Stomach (tissue), 4 donors: ENCODE results near the gene GAGE12J.
"Not testable (repeated sequence)": the region's sequence is repeated elsewhere in the genome, so short reads cannot be mapped to it uniquely, and the experiment has no call there.

ENCODE experiments used
- EP300 ChIP-seq: sonication (generic); formaldehyde crosslinking; IDR thresholded peaks from one replicate; pipeline ENCODE4 v1.6.1; 2017; ENCODE audit warnings: antibody characterized with exemption
- POLR2A ChIP-seq, 4 donors: fragments of 450-650 bp; IDR thresholded peaks; one replicate each; pipeline ENCODE4 v1.6.1; 2016; ENCODE audit warnings: antibody characterized with exemption in 4 of 4, control low read depth in 2 of 4, mild to moderate bottlenecking in 1 of 4, moderate library complexity in 1 of 4
- POLR2AphosphoS5 ChIP-seq, 3 donors: sonication (generic); formaldehyde crosslinking; IDR thresholded peaks; one replicate each; pipeline ENCODE4 v1.6.1; 2016; ENCODE audit warnings: antibody characterized with exemption in 3 of 3
- TF ChIP-seq, protein P1 (sequence below), 7 experiments: fragments of 450-650 bp in 4 of 7; fragments of 200-600 bp in 3 of 7; sonication (generic) in 3 of 7; IDR thresholded peaks; one replicate each; pipeline ENCODE4 v1.5.1; 2016 to 2019; ENCODE audit warnings: antibody characterized with exemption in 7 of 7, control low read depth in 2 of 7, mild to moderate bottlenecking in 1 of 7

DNA sequence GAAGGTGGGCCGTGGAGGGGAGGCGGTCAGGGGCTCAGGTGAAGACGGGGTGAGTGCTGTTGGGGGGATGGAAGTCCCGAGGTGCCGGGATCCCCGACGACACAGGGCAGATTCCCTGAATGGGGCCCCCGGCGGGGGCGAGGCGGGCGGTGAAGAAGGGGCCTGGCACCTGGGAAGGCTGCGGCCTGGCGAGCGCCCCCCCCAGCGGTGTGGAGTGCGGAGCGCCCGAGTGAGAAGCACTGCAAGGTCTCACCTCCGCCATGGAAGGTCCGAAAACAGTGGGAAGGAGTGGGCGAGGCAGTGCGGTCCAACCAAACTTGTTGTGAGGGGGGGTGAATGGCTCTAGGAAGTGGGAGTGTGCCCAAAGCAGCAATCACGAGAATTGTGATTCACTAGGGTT, 19.6 kb downstream of the GAGE12J start:
- not testable (repeated sequence) for TF ChIP-seq POLR2AphosphoS5 (IDR thresholded peaks at IDR 0.05); POLR2A (IDR thresholded peaks at IDR 0.05); EP300
- TF ChIP-seq, protein P1, sequence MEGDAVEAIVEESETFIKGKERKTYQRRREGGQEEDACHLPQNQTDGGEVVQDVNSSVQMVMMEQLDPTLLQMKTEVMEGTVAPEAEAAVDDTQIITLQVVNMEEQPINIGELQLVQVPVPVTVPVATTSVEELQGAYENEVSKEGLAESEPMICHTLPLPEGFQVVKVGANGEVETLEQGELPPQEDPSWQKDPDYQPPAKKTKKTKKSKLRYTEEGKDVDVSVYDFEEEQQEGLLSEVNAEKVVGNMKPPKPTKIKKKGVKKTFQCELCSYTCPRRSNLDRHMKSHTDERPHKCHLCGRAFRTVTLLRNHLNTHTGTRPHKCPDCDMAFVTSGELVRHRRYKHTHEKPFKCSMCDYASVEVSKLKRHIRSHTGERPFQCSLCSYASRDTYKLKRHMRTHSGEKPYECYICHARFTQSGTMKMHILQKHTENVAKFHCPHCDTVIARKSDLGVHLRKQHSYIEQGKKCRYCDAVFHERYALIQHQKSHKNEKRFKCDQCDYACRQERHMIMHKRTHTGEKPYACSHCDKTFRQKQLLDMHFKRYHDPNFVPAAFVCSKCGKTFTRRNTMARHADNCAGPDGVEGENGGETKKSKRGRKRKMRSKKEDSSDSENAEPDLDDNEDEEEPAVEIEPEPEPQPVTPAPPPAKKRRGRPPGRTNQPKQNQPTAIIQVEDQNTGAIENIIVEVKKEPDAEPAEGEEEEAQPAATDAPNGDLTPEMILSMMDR (IDR thresholded peaks at IDR 0.05), result not testable (repeated sequence)
